Activated naive CD8-positive, alpha-beta T cell treated with anti-CD3 and anti-CD28 coated beads, Interleukin-2, amount 50 U/mL, for 24 hours (primary cell): ENCODE data around the gene SFMBT1.
"Not testable (repeated sequence)": the region's sequence is repeated elsewhere in the genome, so short reads cannot be mapped to it uniquely, and the experiment has no call there.

Source experiments
- ATAC-seq: fragments of 150-1000 bp; cut with Tn5 transposase; one replicate; pipeline ENCODE4 v1.10.0; 2021
- DNase-seq: peaks from one replicate; pipeline ENCODE4 v3.0.0; 2021
- H3K27ac Mint-ChIP-seq: one replicate; pipeline ENCODE4 v1.8.0; 2021; ENCODE audit warnings: mild to moderate bottlenecking, mixed read lengths
- H3K27me3 Mint-ChIP-seq: one replicate; pipeline ENCODE4 v1.8.0; 2021; ENCODE audit warnings: mixed read lengths
- H3K36me3 Mint-ChIP-seq: one replicate; pipeline ENCODE4 v1.8.0; 2021; ENCODE audit warnings: low read depth, mixed read lengths
- H3K4me1 Mint-ChIP-seq: one replicate; pipeline ENCODE4 v1.8.0; 2021; ENCODE audit warnings: mixed read lengths
- H3K4me3 Mint-ChIP-seq: one replicate; pipeline ENCODE4 v1.8.0; 2021; ENCODE audit warnings: mild to moderate bottlenecking, moderate library complexity, mixed read lengths
- H3K9me3 Mint-ChIP-seq: one replicate; pipeline ENCODE4 v1.8.0; 2021; ENCODE audit warnings: mixed read lengths

SFMBT1 gene

DNA sequence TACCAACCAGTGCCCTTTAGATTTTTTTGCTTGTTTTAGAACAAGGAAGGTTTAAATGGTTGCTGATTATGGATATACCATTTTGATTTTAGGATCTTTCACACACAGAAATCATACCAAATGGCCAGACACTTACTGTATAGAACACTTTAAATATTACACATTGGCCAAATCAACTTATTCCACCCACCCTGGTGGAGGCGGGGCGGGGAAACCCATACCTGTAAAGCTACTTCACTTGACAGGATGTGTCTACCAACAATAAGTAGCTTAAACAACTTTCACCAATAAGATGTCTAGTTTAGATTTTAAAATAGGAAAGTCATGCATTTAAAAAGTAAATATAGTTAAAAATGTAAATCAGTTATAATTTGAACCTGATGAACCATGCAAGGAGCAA is 17.0 kb upstream of the SFMBT1 start:
- Mint-ChIP-seq H3K9me3 (no peaks in the 10 kb centered on the region), H3K27ac (no peak overlapping the region), H3K36me3 (no peaks in the 10 kb centered on the region), H3K4me3 (no peak overlapping the region), H3K4me1 (no peaks in the 10 kb centered on the region), H3K27me3 (no peaks in the 10 kb centered on the region)
- ATAC-seq = no peak
- DNase-seq = no peak

DNA sequence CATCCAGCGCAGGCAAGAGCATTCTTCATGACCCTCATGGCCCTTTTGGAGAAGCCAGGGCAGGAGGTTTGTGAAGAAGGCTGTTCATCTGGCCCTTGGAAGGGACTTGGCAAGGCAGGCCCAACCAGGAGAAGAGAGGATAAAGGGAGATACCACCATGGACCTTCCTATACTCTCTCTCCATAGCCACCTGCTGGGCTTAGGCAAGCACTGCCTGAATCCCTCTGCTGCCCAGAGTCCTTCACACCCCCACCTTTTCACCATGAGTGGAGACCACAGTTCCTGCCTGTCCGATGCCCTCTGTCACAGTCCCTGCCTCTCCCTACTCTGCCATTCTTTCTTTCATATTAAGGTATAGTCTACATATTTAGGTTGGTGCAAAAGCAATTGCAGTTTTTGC is 10.6 kb upstream of the SFMBT1 start:
- no peak for DNase-seq
- no peaks in the 10 kb centered on the region for H3K4me1 Mint-ChIP-seq
- no peak overlapping the region for H3K27ac Mint-ChIP-seq
- no peaks in the 10 kb centered on the region for H3K27me3 Mint-ChIP-seq
- no peaks in the 10 kb centered on the region for H3K36me3 Mint-ChIP-seq
- no peak for ATAC-seq
- no peaks in the 10 kb centered on the region for H3K9me3 Mint-ChIP-seq
- H3K4me3 Mint-ChIP-seq = no peak overlapping the region

GRCh38 chr3:53054233-53054632 is 8.4 kb upstream of the SFMBT1 start:
- not testable (repeated sequence) for H3K9me3 Mint-ChIP-seq, H3K27me3 Mint-ChIP-seq, DNase-seq, H3K4me1 Mint-ChIP-seq, H3K4me3 Mint-ChIP-seq, H3K36me3 Mint-ChIP-seq, ATAC-seq, H3K27ac Mint-ChIP-seq

- Mint-ChIP-seq H3K27me3 (no peaks in the 10 kb centered on the region), H3K27ac (no peak overlapping the region), H3K4me3 (no peak overlapping the region), H3K4me1 (peaks cover 5% of the 10 kb centered on the region), H3K9me3 (no peaks in the 10 kb centered on the region), H3K36me3 (no peaks in the 10 kb centered on the region)
- no peak for ATAC-seq
- DNase-seq = no peak
Observed at GRCh38 chr3:53051929-53052328, 6.1 kb upstream of the SFMBT1 start.

GRCh38 chr3:53049987-53050386 is 4.1 kb upstream of the SFMBT1 start:
- H3K9me3 Mint-ChIP-seq = no peaks in the 10 kb centered on the region
- H3K27ac Mint-ChIP-seq = no peak overlapping the region
- H3K4me3 Mint-ChIP-seq = no peak overlapping the region
- peaks cover 7% of the 10 kb centered on the region for H3K4me1 Mint-ChIP-seq
- no peaks in the 10 kb centered on the region for H3K36me3 Mint-ChIP-seq
- DNase-seq (no peak), ATAC-seq (no peak)
- H3K27me3 Mint-ChIP-seq = no peaks in the 10 kb centered on the region

DNA sequence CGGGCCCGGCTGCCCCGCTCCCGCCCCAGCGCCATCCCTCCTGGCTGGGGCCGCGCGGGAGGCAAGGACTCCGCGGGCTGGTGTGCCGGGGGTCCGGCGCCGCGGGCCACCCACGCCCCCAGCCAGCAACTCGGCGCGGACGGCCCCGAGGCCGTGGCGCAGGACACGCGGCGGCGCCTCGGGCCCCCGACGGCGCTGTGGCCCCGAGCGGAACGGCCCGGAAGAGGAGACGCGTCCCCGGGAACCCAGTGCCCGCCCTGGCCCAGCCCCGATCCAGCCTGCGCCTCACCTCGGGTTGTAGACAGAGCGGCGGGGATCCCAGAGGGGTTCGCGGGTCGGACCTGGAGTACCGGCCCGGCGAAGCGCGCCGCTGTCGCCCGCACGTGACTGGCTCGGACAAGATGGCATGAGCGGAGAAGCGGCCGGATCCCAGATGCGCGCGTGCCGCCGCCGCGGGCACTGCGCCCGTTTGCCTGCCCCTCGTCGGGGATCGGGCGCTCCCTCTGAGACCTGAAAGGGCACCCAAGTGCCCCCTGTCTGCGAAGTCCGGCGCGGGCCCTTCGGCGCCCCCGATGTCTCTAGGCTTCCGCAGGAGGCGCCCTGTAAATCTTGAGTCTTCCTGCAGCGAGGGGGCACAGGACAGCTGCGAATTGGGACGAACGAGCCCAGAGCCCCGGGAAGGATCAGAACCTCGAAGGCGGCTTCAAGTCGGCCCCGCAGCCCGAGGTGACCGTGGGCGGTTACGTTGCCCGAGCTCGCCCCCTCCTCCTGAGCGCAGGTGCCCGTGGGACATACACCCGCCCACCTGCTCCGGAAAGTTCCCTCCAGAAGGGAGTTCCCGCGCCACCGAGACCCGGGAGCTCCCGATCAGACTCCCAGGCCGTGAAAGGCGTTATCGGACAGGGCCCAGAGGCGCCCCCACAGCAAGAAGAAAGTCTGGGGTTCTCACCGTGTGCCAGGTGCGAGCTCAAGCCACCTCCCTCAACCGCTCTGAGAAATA is 598 bp upstream of the SFMBT1 start:
- Mint-ChIP-seq H3K27ac (peak overlapping the region; percentile 49), H3K27me3 (no peaks in the 10 kb centered on the region), H3K4me3 (peak overlapping the region; percentile 74), H3K9me3 (no peaks in the 10 kb centered on the region), H3K36me3 (peaks cover 3% of the 10 kb centered on the region), H3K4me1 (peaks cover 36% of the 10 kb centered on the region)
- ATAC-seq (peak; percentile 60), DNase-seq (peak; percentile 70)

DNA sequence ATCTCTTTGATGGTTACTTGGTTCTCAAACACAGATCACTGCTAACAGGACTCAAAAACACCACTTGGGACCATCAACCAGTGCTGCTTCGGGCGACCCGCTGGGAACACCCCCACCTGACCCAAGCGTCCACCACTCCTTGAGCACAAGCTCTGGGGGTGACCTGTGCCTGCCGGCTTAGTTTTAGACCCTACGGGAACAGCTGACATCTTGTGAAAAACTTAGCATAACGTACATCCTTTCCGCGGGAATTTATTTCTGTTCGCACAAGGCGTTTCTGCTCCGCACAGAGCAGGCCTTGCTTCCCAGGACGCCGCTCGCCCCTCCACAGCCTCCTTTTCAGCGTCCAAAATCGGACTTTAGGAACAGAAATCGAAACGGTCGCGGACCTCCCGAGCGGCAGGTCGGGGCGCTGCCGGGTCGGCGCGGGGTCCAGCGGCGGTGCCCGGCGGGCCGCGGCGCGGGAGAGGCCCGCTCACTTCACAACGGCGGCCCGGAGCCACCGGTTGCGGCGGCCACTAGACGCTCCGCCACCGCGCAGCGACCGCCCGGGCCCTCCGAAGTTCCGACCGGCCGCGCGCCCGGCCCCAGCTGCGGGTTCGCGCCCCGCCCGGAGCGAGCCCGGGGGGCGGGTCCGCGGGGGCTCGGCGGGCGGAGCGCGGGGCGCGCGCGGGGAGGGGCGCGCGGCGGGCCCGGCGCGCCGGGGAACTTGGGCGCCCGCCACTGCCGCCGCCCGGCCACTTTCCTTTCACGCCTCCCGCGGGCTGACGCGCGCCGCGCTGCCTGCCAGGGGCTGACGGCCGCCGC is 959 bp downstream of the SFMBT1 start:
- peaks cover 50% of the 10 kb centered on the region for H3K4me1 Mint-ChIP-seq
- peaks cover 3% of the 10 kb centered on the region for H3K36me3 Mint-ChIP-seq
- peak; percentile 59 for DNase-seq
- H3K9me3 Mint-ChIP-seq = no peaks in the 10 kb centered on the region
- peak overlapping the region; percentile 93 for H3K27ac Mint-ChIP-seq
- peak overlapping the region; percentile 89 for H3K4me3 Mint-ChIP-seq
- no peaks in the 10 kb centered on the region for H3K27me3 Mint-ChIP-seq
- peak; percentile 33 for ATAC-seq

DNA sequence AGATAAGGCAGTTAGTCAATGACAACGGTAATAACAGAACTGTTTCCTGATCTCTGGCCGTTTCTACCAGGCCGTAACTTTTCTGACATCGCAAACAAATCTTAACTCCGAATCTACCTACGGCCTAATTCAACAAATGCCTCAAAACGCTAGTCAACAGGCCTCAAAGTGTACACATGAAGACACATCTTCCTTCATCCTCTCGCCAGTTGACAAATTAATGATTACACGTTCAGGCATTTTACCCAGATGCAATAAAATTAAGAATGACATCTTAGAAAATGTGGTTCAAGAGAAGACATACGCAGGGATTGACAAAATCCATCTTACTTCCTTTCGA is 1.5 kb downstream of the SFMBT1 start:
- peak overlapping the region; percentile 89 for H3K4me3 Mint-ChIP-seq
- peak overlapping the region; percentile 93 for H3K27ac Mint-ChIP-seq
- no peak for DNase-seq
- peaks cover 52% of the 10 kb centered on the region for H3K4me1 Mint-ChIP-seq
- peaks cover 3% of the 10 kb centered on the region for H3K36me3 Mint-ChIP-seq
- no peaks in the 10 kb centered on the region for H3K27me3 Mint-ChIP-seq
- no peaks in the 10 kb centered on the region for H3K9me3 Mint-ChIP-seq
- ATAC-seq = no peak

DNA sequence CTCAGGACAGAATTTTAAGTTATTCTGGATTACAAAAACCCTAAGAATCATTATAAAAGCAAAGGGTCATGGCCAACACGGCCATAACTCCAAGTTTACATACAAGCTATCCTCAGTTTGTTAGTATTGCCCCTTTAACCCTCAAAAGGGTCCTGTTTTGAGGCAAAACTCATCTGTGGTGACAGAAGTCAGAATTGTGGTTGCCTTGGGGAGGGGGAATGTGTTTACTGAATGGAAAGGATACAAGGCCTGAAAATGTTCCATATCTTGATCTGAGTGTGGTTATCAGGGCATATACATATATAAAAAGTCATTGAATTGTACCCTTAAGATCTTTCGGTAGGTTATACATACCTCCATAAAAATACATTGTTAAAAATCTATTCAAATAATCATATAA is 2.1 kb downstream of the SFMBT1 start:
- ATAC-seq (no peak), DNase-seq (no peak)
- peak overlapping the region; percentile 89 for H3K4me3 Mint-ChIP-seq
- no peaks in the 10 kb centered on the region for H3K9me3 Mint-ChIP-seq
- H3K4me1 Mint-ChIP-seq = peaks cover 58% of the 10 kb centered on the region
- no peaks in the 10 kb centered on the region for H3K27me3 Mint-ChIP-seq
- H3K27ac Mint-ChIP-seq = peak overlapping the region; percentile 9
- peaks cover 3% of the 10 kb centered on the region for H3K36me3 Mint-ChIP-seq

GRCh38 chr3:53042651-53043050 is 3.2 kb downstream of the SFMBT1 start:
- H3K9me3 Mint-ChIP-seq = no peaks in the 10 kb centered on the region
- no peak overlapping the region for H3K27ac Mint-ChIP-seq
- peaks cover 3% of the 10 kb centered on the region for H3K36me3 Mint-ChIP-seq
- H3K4me3 Mint-ChIP-seq = no peak overlapping the region
- ATAC-seq (no peak), DNase-seq (no peak)
- no peaks in the 10 kb centered on the region for H3K27me3 Mint-ChIP-seq
- H3K4me1 Mint-ChIP-seq = peaks cover 65% of the 10 kb centered on the region

DNA sequence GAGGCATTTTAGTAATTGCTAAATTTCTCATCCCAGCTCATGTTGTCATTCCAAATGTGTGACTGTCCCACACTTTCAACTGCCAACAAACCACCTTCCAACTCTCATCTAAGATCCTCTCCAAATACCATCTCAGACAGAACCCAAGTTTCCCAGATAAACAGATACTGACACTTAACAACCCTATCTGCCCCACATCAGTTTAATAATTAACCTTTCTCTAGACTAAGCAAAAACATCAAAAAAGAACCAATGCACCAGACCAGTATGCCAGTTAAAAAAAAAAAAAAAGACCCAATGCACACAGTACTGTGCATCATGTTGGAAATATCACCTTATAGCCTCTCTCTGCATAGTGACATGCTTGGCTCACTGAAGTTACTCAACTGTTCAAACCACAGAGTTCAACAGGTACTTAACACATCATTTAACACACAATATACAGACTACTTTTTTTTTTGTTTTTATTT is 5.5 kb downstream of the SFMBT1 start:
- Mint-ChIP-seq H3K27ac (peak overlapping the region; percentile 19), H3K36me3 (peaks cover 3% of the 10 kb centered on the region), H3K9me3 (no peaks in the 10 kb centered on the region), H3K4me1 (peaks cover 71% of the 10 kb centered on the region), H3K4me3 (no peak overlapping the region), H3K27me3 (no peaks in the 10 kb centered on the region)
- DNase-seq (no peak), ATAC-seq (peak; percentile 45)

- H3K9me3 Mint-ChIP-seq = no peaks in the 10 kb centered on the region
- peaks cover 72% of the 10 kb centered on the region for H3K4me1 Mint-ChIP-seq
- H3K36me3 Mint-ChIP-seq = no peaks in the 10 kb centered on the region
- H3K4me3 Mint-ChIP-seq = no peak overlapping the region
- ATAC-seq (no peak), DNase-seq (no peak)
- no peaks in the 10 kb centered on the region for H3K27me3 Mint-ChIP-seq
- no peak overlapping the region for H3K27ac Mint-ChIP-seq
Observed at GRCh38 chr3:53039376-53039752, 6.5 kb downstream of the SFMBT1 start.

DNA sequence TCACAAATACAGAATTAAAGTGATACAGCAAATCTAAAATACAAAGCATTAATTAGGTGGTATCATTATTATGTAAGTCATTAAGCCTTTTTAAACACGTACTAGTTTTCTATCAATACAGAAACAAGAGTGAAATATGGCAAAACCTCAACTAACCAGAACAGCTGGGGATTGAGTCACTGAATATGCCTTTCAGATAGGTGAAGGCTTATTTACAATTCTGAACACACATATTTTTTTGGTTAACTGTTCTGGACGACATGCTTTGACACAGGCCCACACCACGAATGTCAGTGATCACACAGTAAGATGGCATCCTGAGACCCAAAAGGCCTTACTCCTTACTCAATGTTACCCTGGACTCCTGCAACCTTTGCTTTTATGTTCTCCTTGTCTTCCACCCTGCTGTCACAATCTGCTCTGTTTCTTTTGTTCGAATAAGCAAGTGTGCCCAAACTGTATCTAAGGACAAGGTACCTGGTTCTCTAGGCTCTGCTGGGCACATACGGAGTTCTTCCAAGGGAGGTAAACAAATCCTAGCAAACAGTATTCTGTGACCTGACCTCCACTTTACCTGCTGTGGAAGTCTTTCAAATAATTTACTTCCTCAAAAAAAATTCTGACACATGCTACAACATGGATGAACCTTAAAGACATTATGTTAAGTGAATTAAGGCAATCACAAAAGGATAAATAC is 7.0 kb downstream of the SFMBT1 start:
- no peaks in the 10 kb centered on the region for H3K27me3 Mint-ChIP-seq
- DNase-seq = no peak
- no peaks in the 10 kb centered on the region for H3K36me3 Mint-ChIP-seq
- no peak overlapping the region for H3K27ac Mint-ChIP-seq
- H3K4me3 Mint-ChIP-seq = no peak overlapping the region
- H3K9me3 Mint-ChIP-seq = no peaks in the 10 kb centered on the region
- peaks cover 66% of the 10 kb centered on the region for H3K4me1 Mint-ChIP-seq
- ATAC-seq = no peak

DNA sequence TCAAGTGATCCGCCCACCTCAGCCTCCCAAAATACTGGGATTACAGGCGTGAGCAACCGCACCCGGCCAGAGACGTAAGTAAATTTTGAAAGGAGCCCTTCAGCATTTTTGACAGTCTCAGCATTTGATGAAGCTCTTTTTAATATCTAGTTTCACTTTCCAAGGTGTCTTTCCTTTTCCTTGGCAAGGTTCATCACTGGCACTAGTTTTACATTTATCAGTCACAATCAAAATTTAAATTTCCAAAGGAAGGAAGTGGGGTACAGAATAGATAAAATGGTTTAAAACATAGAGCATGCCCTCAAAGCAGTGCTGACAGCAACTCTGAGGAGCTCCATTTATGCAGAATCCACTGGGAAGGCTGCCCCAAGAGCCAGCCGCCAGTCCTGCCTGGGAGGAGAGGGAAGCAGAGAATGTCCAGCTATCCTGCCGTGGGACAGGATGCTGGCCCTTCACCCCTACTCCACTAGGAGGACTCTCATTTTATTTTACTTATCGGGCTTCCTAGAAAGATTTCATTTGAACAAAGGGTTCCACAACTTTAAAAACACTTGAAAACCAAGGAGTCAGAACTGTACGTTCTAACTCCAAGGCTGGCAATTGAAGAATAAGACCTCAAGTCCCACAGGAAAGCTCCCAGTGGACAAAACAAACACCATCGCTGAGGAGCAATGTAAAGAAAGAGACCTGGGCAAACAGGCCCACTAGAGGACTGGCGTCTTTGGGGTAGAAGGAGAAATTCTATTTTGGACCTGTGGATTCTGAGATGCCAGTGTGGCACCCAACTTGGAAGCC is 9.9 kb downstream of the SFMBT1 start:
- Mint-ChIP-seq H3K9me3 (no peaks in the 10 kb centered on the region), H3K4me3 (no peak overlapping the region), H3K27ac (no peak overlapping the region), H3K27me3 (no peaks in the 10 kb centered on the region), H3K36me3 (no peaks in the 10 kb centered on the region), H3K4me1 (peaks cover 52% of the 10 kb centered on the region)
- no peak for ATAC-seq
- DNase-seq = no peak
